HCT116 (cell line): ENCODE measurements around the gene PRKCH. TPM values are rescaled to one million over a fixed set of nuclear protein-coding genes. Genes with fewer than 3 reads are reported as not detected.

Experiments used
- ATAC-seq: fragments of 200-7000 bp; cut with Tn5 transposase; 2 replicates; pipeline ENCODE4 v1.9.1; 2020; ENCODE audit warnings: mild to moderate bottlenecking, moderate library complexity
- BruUV-seq: library from RNA; stranded (reverse); fragments of 400-500 nt; replicated peaks from 2 replicates; lab custom pipeline; 2021; lab: Mats Ljungman, UMichigan
- CTCF ChIA-PET: fragments of 300-600 bp; sonication (Branson Sonifier 250); formaldehyde crosslinking; loops from one replicate; lab custom pipeline; 2021; ENCODE audit warnings: antibody characterized with exemption; lab: Charles Lee
- POLR2A ChIA-PET: fragments of 300-600, 350-600 bp; sonication (Branson Sonifier 250); formaldehyde crosslinking; loops from one replicate; lab custom pipeline; 2021; ENCODE audit warnings: antibody characterized with exemption; lab: Charles Lee
- RAD21 ChIA-PET, 2 experiments: fragments of 300-600 bp; sonication (Branson Sonifier 250); formaldehyde crosslinking; loops; one replicate each; lab custom pipeline; 2023; ENCODE audit warnings: low total read pairs in 2 of 2; ENCODE audit not compliant: uncharacterized antibody in 2 of 2, unreplicated experiment in 2 of 2, low non-redundant PET in 1 of 2; lab: Charles Lee
- DNase-seq: peaks from one replicate; pipeline ENCODE4 v3.0.0-alpha.2; 2010; ENCODE audit warnings: low read depth, low spot score
- H2AFZ ChIP-seq: fragments of 200-600 bp; shearing (Covaris generic), sonication (generic); 2 replicates; pipeline ENCODE4 v1.6.1; 2017; ENCODE audit warnings: low read depth, mixed run types, mixed read lengths, antibody characterized with exemption, low read length; ENCODE audit not compliant: poor library complexity, severe bottlenecking
- H3K27ac ChIP-seq: 2 replicates; pipeline ENCODE4 v1.5.1; 2012; ENCODE audit warnings: low read depth, low read length
- H3K27me3 ChIP-seq: fragments of 200-600 bp; sonication (generic); 2 replicates; pipeline ENCODE4 v1.6.1; 2016; ENCODE audit warnings: mixed run types, low read length, mixed read lengths; ENCODE audit not compliant: insufficient read depth
- H3K36me3 ChIP-seq, 2 experiments: fragments of 200-500 bp in 1 of 2; fragments of 200-600 bp in 1 of 2; sonication (Bioruptor generic) in 1 of 2; sonication (generic) in 1 of 2; 2 replicates each; pipeline versions ENCODE4 v1.5.1 to v1.6.1; 2014 to 2016; ENCODE audit warnings: low read length in 2 of 2, inconsistent platforms in 1 of 2, mixed read lengths in 1 of 2, mixed run types in 1 of 2; ENCODE audit not compliant: insufficient read depth in 2 of 2, control insufficient read depth in 1 of 2
- H3K4me1 ChIP-seq, 2 experiments: fragments of 200-600 bp in 1 of 2; sonication (generic) in 1 of 2; 2 replicates each; pipeline versions ENCODE4 v1.5.1 to v1.6.1; 2012 to 2017; ENCODE audit warnings: low read length in 2 of 2, inconsistent platforms in 1 of 2, mild to moderate bottlenecking in 1 of 2, mixed read lengths in 1 of 2, mixed run types in 1 of 2, moderate library complexity in 1 of 2; ENCODE audit not compliant: insufficient read depth in 2 of 2, control insufficient read depth in 1 of 2
- H3K4me2 ChIP-seq: fragments of 200-600 bp; sonication (generic); 2 replicates; pipeline ENCODE4 v1.6.1; 2017; ENCODE audit warnings: mixed run types, low read length, mixed read lengths
- H3K4me3 ChIP-seq, 2 experiments: fragments of 200-600 bp in 1 of 2; sonication (generic) in 1 of 2; replicated peaks in 1 of 2; 2 replicates each; pipeline ENCODE4 v1.5.1; 2011 to 2016; ENCODE audit warnings: low read length in 2 of 2, control low read depth in 1 of 2, low read depth in 1 of 2, mild to moderate bottlenecking in 1 of 2, mixed read lengths in 1 of 2, mixed run types in 1 of 2
- H3K79me2 ChIP-seq: fragments of 200-600 bp; sonication (generic); 2 replicates; pipeline ENCODE4 v1.6.1; 2017; ENCODE audit warnings: mild to moderate bottlenecking, mixed run types, low read length, moderate library complexity, mixed read lengths; ENCODE audit not compliant: insufficient read depth
- H3K9ac ChIP-seq: fragments of 200-600 bp; sonication (generic); 2 replicates; pipeline ENCODE4 v1.6.1; 2016; ENCODE audit warnings: low read length, mixed read lengths
- H3K9me2 ChIP-seq: fragments of 200-600 bp; sonication (generic), shearing (Covaris generic); 2 replicates; pipeline ENCODE4 v1.6.1; 2017; ENCODE audit warnings: mixed run types, mild to moderate bottlenecking, moderate library complexity; ENCODE audit not compliant: insufficient read depth
- H3K9me3 ChIP-seq, 2 experiments: fragments of 200-500 bp in 1 of 2; fragments of 200-600 bp in 1 of 2; sonication (Bioruptor generic) in 1 of 2; sonication (generic) in 1 of 2; 2 replicates each; pipeline ENCODE4 v1.6.1; 2014 to 2017; ENCODE audit warnings: low read length in 2 of 2, mixed read lengths in 2 of 2, inconsistent platforms in 1 of 2, low read depth in 1 of 2, mild to moderate bottlenecking in 1 of 2, mixed run types in 1 of 2, moderate library complexity in 1 of 2; ENCODE audit not compliant: control insufficient read depth in 1 of 2, insufficient read depth in 1 of 2
- H4K20me1 ChIP-seq: fragments of 200-600 bp; sonication (generic), shearing (Covaris generic); 2 replicates; pipeline ENCODE4 v1.6.1; 2017; ENCODE audit warnings: mixed run types, mild to moderate bottlenecking, moderate library complexity; ENCODE audit not compliant: insufficient read depth
- CEBPB ChIP-seq: IDR thresholded peaks from 2 replicates; pipeline ENCODE4 v1.6.1; 2012; ENCODE audit warnings: low read depth
- FOSL1 ChIP-seq: IDR thresholded peaks from 2 replicates; pipeline ENCODE4 v1.6.1; 2012; ENCODE audit warnings: low read depth
- JUND ChIP-seq: IDR thresholded peaks from 2 replicates; pipeline ENCODE4 v1.6.1; 2012
- POLR2A ChIP-seq: IDR thresholded peaks from 2 replicates; pipeline ENCODE4 v1.7.0; 2011; ENCODE audit warnings: borderline replicate concordance; ENCODE audit not compliant: insufficient read depth, insufficient read length; ENCODE audit errors: extremely low read depth
- POLR2AphosphoS5 ChIP-seq: IDR thresholded peaks from 2 replicates; pipeline ENCODE4 v1.6.1; 2011; ENCODE audit warnings: mild to moderate bottlenecking, low read depth, low read length, moderate library complexity
- RAD21 ChIP-seq: IDR thresholded peaks from 2 replicates; pipeline ENCODE4 v1.6.1; 2012; ENCODE audit warnings: low read depth, mild to moderate bottlenecking
- SRF ChIP-seq: IDR thresholded peaks from 2 replicates; pipeline ENCODE4 v1.6.1; 2012; ENCODE audit warnings: low read depth
- TCF7L2 ChIP-seq: IDR thresholded peaks from 2 replicates; pipeline ENCODE4 v1.7.0; 2011; ENCODE audit warnings: borderline replicate concordance, inconsistent platforms; ENCODE audit not compliant: insufficient read depth, insufficient read length; ENCODE audit errors: extremely low read depth
- YY1 ChIP-seq: IDR thresholded peaks from 2 replicates; pipeline ENCODE4 v1.6.1; 2011; ENCODE audit warnings: low read length, low read depth, moderate library complexity, mild to moderate bottlenecking; ENCODE audit not compliant: insufficient replicate concordance; ENCODE audit errors: extremely low read depth
- ZFX ChIP-seq: fragments of 450-650 bp; IDR thresholded peaks from 2 replicates; pipeline ENCODE4 v1.6.1; 2017
- ZNF274 ChIP-seq: fragments of 200-500 bp; sonication (Bioruptor generic); IDR thresholded peaks from 2 replicates; pipeline ENCODE4 v1.6.1; 2014; ENCODE audit warnings: mild to moderate bottlenecking, low read depth, low read length, inconsistent platforms
- intact Hi-C: fragments of 100-400 bp; cut with micrococcal nuclease; formaldehyde crosslinking; loops from 2 replicates; pipeline ENCODE4 v1.10.0; 2022
- total RNA-seq: library from RNA; stranded (reverse); gene quantifications from one replicate; pipeline ENCODE4 v1.2.1, GENCODE V29; 2021; ENCODE audit not compliant: unreplicated experiment
- TF ChIP-seq, protein P1 (sequence below), 3 experiments: fragments of 200-600 bp in 1 of 3; sonication (generic) in 1 of 3; IDR thresholded peaks in 2 of 3; conservative IDR thresholded peaks in 1 of 3; 2 replicates each; pipeline ENCODE4 v1.5.1; 2012 to 2017; ENCODE audit warnings: low read depth in 2 of 3, low read length in 2 of 3, antibody characterized with exemption in 1 of 3, borderline replicate concordance in 1 of 3, control low read depth in 1 of 3, mild to moderate bottlenecking in 1 of 3, mixed read lengths in 1 of 3, mixed run types in 1 of 3, moderate library complexity in 1 of 3; ENCODE audit not compliant: insufficient read depth in 1 of 3
- TF ChIP-seq, protein P2 (sequence below): IDR thresholded peaks from 2 replicates; pipeline ENCODE4 v1.6.1; 2012
- TF ChIP-seq, protein P3 (sequence below): IDR thresholded peaks from 2 replicates; pipeline ENCODE4 v1.6.1; 2012
- TF ChIP-seq, protein P4 (sequence below): IDR thresholded peaks from 2 replicates; pipeline ENCODE4 v1.6.1; 2011; ENCODE audit warnings: mild to moderate bottlenecking, low read length, moderate library complexity; ENCODE audit not compliant: insufficient replicate concordance; ENCODE audit errors: extremely low read depth

Gene PRKCH
- total RNA-seq, 1 experiment from 2014 or later, result 16.6 TPM

DNA sequence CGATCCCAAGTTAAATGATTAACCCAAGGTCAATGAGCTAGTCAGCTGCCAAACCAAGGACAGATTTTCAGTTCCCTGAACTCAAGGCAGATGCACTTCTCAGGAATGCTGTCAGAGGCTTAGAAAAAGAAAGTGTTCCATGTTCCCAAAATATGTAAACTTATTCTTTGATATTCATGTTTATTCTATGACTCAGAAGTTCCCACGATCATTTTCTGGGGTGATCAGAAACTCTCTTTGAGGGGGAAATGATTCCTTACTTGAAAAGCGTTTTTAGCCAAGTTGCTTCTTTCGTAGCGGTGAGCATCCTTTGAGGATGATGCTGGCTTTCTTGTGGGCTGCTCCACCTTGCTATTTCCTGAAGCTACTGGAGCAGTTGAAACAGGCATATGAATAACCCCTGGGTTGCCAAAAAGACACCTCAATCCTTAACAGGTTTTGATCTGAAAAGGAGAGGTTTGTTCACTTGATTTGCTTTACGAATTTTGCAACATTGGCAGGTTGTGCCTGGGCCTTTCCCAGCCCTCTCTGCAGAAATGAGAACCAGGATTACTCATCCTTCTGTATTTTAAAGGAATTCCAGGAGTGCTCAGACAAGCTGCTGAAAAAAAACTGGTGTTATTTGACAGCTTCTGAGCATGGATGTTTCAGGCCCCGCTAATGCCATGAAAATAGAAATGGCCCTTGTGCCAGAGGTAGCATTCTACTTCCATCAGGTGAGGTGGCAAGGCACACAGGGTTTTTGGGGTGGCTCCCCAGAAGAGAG, 252.6 kb downstream of the PRKCH start (continued):
- TF ChIP-seq, protein P1, sequence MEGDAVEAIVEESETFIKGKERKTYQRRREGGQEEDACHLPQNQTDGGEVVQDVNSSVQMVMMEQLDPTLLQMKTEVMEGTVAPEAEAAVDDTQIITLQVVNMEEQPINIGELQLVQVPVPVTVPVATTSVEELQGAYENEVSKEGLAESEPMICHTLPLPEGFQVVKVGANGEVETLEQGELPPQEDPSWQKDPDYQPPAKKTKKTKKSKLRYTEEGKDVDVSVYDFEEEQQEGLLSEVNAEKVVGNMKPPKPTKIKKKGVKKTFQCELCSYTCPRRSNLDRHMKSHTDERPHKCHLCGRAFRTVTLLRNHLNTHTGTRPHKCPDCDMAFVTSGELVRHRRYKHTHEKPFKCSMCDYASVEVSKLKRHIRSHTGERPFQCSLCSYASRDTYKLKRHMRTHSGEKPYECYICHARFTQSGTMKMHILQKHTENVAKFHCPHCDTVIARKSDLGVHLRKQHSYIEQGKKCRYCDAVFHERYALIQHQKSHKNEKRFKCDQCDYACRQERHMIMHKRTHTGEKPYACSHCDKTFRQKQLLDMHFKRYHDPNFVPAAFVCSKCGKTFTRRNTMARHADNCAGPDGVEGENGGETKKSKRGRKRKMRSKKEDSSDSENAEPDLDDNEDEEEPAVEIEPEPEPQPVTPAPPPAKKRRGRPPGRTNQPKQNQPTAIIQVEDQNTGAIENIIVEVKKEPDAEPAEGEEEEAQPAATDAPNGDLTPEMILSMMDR (IDR thresholded peaks at IDR 0.05 in 2 of 3, conservative IDR thresholded peaks at IDR 0.05 in 1 of 3; ENCODE audit: borderline replicate concordance in 1 of 3, insufficient read depth in 1 of 3, low read depth in 2 of 3, low read length in 2 of 3), result no peak
- TF ChIP-seq ZFX, result no peak
- TF ChIP-seq YY1, result no peak
- TF ChIP-seq JUND, result no peak
- no peak for TF ChIP-seq TCF7L2
- no peak for TF ChIP-seq SRF

DNA sequence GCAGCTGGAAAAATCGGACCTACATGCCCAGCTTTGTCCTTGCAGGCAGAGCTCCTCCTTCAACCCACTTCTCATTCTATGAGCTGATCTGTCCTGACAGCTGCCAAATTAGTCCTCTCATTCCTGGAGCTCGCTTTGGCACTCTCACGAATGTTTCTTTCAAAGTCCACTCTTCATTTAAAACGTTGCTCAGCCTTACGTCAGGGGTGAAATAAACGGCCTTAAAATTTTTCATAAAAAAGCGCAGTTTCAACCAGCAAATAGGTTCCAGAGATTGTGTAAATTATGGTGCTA, 253.1 kb downstream of the PRKCH start:
- H3K4me3 ChIP-seq, result no peak overlapping the region

More for the DNA sequence above, 253.1 kb downstream of the PRKCH start:
- ChIA-PET RAD21 (no interaction called here), CTCF (no interaction called here), POLR2A (interaction anchor here (1.0 kb wide), 1 partner anchor 9 kb away, joined by 3 read pairs; no protein-coding TSS in a partner anchor)
- no peak for DNase-seq
- H3K27ac ChIP-seq, result no peak overlapping the region
- H3K79me2 ChIP-seq, result no peaks in the 10 kb centered on the region
- no peak overlapping the region for H3K4me2 ChIP-seq
- no peaks in the 10 kb centered on the region for H3K9me2 ChIP-seq
- H3K9ac ChIP-seq, result no peak overlapping the region
- no TSS peak for BruUV-seq
- no peaks in the 10 kb centered on the region for H3K36me3 ChIP-seq
- H3K27me3 ChIP-seq, result no peaks in the 10 kb centered on the region
- peaks cover 11 to 18% of the 10 kb centered on the region in 2 experiments for H3K4me1 ChIP-seq
- TF ChIP-seq CEBPB, result no peak
- no peak for TF ChIP-seq FOSL1
- no peak for TF ChIP-seq SRF
- no peak for TF ChIP-seq JUND
- no peak for TF ChIP-seq TCF7L2
- TF ChIP-seq RAD21, result no peak
- no peak for TF ChIP-seq ZNF274
- TF ChIP-seq, protein P2, sequence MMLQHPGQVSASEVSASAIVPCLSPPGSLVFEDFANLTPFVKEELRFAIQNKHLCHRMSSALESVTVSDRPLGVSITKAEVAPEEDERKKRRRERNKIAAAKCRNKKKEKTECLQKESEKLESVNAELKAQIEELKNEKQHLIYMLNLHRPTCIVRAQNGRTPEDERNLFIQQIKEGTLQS, result no peak
- no peak for TF ChIP-seq POLR2A
- no peak for TF ChIP-seq ZFX
- TF ChIP-seq, protein P3, sequence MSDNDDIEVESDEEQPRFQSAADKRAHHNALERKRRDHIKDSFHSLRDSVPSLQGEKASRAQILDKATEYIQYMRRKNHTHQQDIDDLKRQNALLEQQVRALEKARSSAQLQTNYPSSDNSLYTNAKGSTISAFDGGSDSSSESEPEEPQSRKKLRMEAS, result no peak
- TF ChIP-seq, protein P4, sequence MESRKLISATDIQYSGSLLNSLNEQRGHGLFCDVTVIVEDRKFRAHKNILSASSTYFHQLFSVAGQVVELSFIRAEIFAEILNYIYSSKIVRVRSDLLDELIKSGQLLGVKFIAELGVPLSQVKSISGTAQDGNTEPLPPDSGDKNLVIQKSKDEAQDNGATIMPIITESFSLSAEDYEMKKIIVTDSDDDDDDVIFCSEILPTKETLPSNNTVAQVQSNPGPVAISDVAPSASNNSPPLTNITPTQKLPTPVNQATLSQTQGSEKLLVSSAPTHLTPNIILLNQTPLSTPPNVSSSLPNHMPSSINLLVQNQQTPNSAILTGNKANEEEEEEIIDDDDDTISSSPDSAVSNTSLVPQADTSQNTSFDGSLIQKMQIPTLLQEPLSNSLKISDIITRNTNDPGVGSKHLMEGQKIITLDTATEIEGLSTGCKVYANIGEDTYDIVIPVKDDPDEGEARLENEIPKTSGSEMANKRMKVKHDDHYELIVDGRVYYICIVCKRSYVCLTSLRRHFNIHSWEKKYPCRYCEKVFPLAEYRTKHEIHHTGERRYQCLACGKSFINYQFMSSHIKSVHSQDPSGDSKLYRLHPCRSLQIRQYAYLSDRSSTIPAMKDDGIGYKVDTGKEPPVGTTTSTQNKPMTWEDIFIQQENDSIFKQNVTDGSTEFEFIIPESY, result no peak
- no peak for TF ChIP-seq POLR2AphosphoS5
- no peak for ATAC-seq
- intact Hi-C loops, result no loop called here
- H4K20me1 ChIP-seq, result no peaks in the 10 kb centered on the region
- H3K9me3 ChIP-seq, result no peaks in the 10 kb centered on the region
- H2AFZ ChIP-seq, result no peak overlapping the region
